Hindlimb muscle (tissue), 1 donor: Measurements from ENCODE around the gene NDUFB8. TPM values are rescaled to one million over a fixed set of nuclear protein-coding genes. Genes with fewer than 3 reads are reported as not detected.

Source experiments
- DNase-seq: peaks from one replicate; pipeline ENCODE4 v3.0.0-alpha.2; 2013
- polyA plus RNA-seq: library from polyadenylated mRNA; unstranded; fragments of 120-200 nt; gene quantifications from one replicate; pipeline ENCODE4 v1.2.1, GENCODE V29; 2013; ENCODE audit not compliant: insufficient read length

NDUFB8 gene
- polyA plus RNA-seq, 1 donor, result 118 TPM

GRCh38 chr10:100506596-100507356 is 22.9 kb downstream of the NDUFB8 start:
- no peak for DNase-seq

GRCh38 chr10:100505164-100505563 is 24.5 kb downstream of the NDUFB8 start:
- DNase-seq, result no peak

GRCh38 chr10:100504096-100504495 is 25.6 kb downstream of the NDUFB8 start:
- no peak for DNase-seq

GRCh38 chr10:100502926-100503494 is 26.7 kb downstream of the NDUFB8 start:
- DNase-seq, result no peak

GRCh38 chr10:100501423-100501822 is 28.2 kb downstream of the NDUFB8 start:
- DNase-seq, result no peak

GRCh38 chr10:100498059-100498458 is 31.6 kb downstream of the NDUFB8 start:
- DNase-seq, result no peak

- DNase-seq, result no peak
Measured at GRCh38 chr10:100496567-100496966, 33.1 kb downstream of the NDUFB8 start.

- DNase-seq, result no peak
Measured at GRCh38 chr10:100490531-100490930, 39.1 kb downstream of the NDUFB8 start.

- no peak for DNase-seq
Measured at GRCh38 chr10:100489396-100489795, 40.3 kb downstream of the NDUFB8 start.

GRCh38 chr10:100487529-100487928 is 42.1 kb downstream of the NDUFB8 start:
- no peak for DNase-seq

GRCh38 chr10:100485801-100486495 is 43.7 kb downstream of the NDUFB8 start:
- DNase-seq, result no peak

- no peak for DNase-seq
Measured at GRCh38 chr10:100485366-100485765, 44.3 kb downstream of the NDUFB8 start.

- DNase-seq, result no peak
Measured at GRCh38 chr10:100483876-100484666, 45.6 kb downstream of the NDUFB8 start.

- DNase-seq, result no peak
Measured at GRCh38 chr10:100482834-100483185, 46.9 kb downstream of the NDUFB8 start.

GRCh38 chr10:100482181-100482833 is 47.4 kb downstream of the NDUFB8 start:
- DNase-seq, result peak; percentile 66

GRCh38 chr10:100481462-100482081 is 48.1 kb downstream of the NDUFB8 start:
- DNase-seq, result peak; percentile 84

GRCh38 chr10:100480002-100480401 is 49.7 kb downstream of the NDUFB8 start:
- DNase-seq, result no peak

- no peak for DNase-seq
Measured at GRCh38 chr10:100479037-100479436, 50.6 kb downstream of the NDUFB8 start.

- DNase-seq, result no peak
Measured at GRCh38 chr10:100477970-100478369, 51.7 kb downstream of the NDUFB8 start.
